ENCODE results near the gene MEDAG.

DNA sequence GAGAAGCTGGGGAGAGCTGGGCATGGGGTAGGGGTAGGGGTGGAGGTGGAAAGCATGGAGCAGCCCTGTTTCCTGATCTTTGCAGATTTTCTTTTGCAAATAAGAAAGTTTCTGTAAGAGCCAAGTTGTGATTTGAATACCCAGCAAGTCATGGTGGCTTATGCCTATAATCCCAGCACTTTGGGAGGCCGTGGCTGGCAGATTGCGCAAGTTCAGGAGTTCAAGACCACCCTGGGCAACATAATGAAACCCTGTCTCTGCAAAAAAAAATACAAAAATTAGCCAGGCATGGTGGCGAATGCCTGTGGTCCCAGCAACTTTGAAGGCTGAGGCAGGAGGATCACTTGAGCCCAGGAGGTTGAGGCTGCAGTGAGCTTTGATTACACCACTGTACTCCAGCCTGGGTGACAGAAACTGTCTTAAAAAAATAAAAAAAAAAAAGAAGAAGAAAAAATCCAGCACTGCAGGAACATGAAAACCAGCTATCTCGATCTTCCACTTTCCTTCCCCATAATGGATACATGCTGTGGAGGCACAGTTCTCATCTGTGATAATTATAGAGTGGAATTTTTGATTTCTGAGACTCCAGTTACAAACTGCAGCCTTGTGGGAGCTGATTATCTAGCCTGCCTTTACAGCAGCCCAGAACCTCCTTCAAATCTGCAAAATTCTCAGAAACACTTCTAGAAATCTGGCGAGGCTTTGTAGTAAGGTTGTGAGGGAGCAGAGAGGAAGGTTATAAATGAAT is 14.3 kb downstream of the MEDAG start:
- TF ChIP-seq, protein P1, sequence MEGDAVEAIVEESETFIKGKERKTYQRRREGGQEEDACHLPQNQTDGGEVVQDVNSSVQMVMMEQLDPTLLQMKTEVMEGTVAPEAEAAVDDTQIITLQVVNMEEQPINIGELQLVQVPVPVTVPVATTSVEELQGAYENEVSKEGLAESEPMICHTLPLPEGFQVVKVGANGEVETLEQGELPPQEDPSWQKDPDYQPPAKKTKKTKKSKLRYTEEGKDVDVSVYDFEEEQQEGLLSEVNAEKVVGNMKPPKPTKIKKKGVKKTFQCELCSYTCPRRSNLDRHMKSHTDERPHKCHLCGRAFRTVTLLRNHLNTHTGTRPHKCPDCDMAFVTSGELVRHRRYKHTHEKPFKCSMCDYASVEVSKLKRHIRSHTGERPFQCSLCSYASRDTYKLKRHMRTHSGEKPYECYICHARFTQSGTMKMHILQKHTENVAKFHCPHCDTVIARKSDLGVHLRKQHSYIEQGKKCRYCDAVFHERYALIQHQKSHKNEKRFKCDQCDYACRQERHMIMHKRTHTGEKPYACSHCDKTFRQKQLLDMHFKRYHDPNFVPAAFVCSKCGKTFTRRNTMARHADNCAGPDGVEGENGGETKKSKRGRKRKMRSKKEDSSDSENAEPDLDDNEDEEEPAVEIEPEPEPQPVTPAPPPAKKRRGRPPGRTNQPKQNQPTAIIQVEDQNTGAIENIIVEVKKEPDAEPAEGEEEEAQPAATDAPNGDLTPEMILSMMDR (conservative IDR thresholded peaks at IDR 0.05) = no peak
- TF ChIP-seq EZH2 (IDR thresholded peaks at IDR 0.05; ENCODE audit: low read depth) = no peak

All from PC-9 (cell line).